Measurements from ENCODE around the gene FHOD1.

Gene FHOD1

GRCh38 chr16:67247192-67248072 lies at the start of gene FHOD1:
Gene FHOD1, minus strand, starts transcription at chr16:67247481. Its CDS starts 71 bp downstream, at chr16:67247410.
- peak; percentile 79 for DNase-seq

- no peak for DNase-seq
Observed at GRCh38 chr16:67296420-67296819, 49.1 kb upstream of the FHOD1 start.

- no peak for DNase-seq
Observed at GRCh38 chr16:67294938-67295361, 47.7 kb upstream of the FHOD1 start.

- no peak for DNase-seq
Observed at GRCh38 chr16:67294171-67294757, 47.0 kb upstream of the FHOD1 start.

- DNase-seq, result no peak
Observed at GRCh38 chr16:67291461-67291860, 44.2 kb upstream of the FHOD1 start.

GRCh38 chr16:67287960-67288359 lies 40.7 kb upstream of the FHOD1 start:
- DNase-seq, result no peak

- DNase-seq, result no peak
Observed at GRCh38 chr16:67286441-67287235, 39.4 kb upstream of the FHOD1 start.

- DNase-seq, result peak; percentile 67
Observed at GRCh38 chr16:67284699-67285646, 37.7 kb upstream of the FHOD1 start.

- DNase-seq, result no peak
Observed at GRCh38 chr16:67283826-67284555, 36.7 kb upstream of the FHOD1 start.

- no peak for DNase-seq
Observed at GRCh38 chr16:67283039-67283825, 36.0 kb upstream of the FHOD1 start.

GRCh38 chr16:67282447-67282805 lies 35.1 kb upstream of the FHOD1 start:
- DNase-seq, result no peak

GRCh38 chr16:67281536-67282446 lies 34.5 kb upstream of the FHOD1 start:
- no peak for DNase-seq

- DNase-seq, result no peak
Observed at GRCh38 chr16:67280090-67281015, 33.1 kb upstream of the FHOD1 start.

- peak; percentile 13 for DNase-seq
Observed at GRCh38 chr16:67279296-67280089, 32.2 kb upstream of the FHOD1 start, which contains the start of gene PLEKHG4. Gene PLEKHG4, plus strand, starts transcription at chr16:67279532. Its CDS starts 513 bp downstream, at chr16:67280045.

GRCh38 chr16:67278773-67279295 lies 31.6 kb upstream of the FHOD1 start:
- DNase-seq, result no peak

- DNase-seq, result no peak
Observed at GRCh38 chr16:67277999-67278772, 30.9 kb upstream of the FHOD1 start.

All from DMS79 (cell line).